ENCODE measurements around the gene CES3.
"Not testable (repeated sequence)": the region's sequence is repeated elsewhere in the genome, so short reads cannot be mapped to it uniquely, and the experiment has no call there.

CES3 gene

GRCh38 chr16:66954097-66954659, 6.9 kb upstream of the CES3 start:
- peak; percentile 76 for DNase-seq (ENCODE audit: low spot score)
- TF ChIP-seq CTCF (IDR thresholded peaks at IDR 0.05; ENCODE audit: borderline replicate concordance, control extremely low read depth, extremely low read depth, insufficient read depth, missing control alignments) = peak; percentile 87
- in situ Hi-C loops (cut with MboI; ENCODE audit: low sequenced_read_pairs, unreplicated experiment) = loop anchor here (25.0 kb wide), 2 partner anchors 208 to 458 kb away; partner anchors contain the start of genes B3GNT9, FBXL8, HSF4 and NOL3

GRCh38 chr16:66955363-66956153, 5.5 kb upstream of the CES3 start:
- in situ Hi-C loops (cut with MboI; ENCODE audit: low sequenced_read_pairs, unreplicated experiment) = loop anchor here (25.0 kb wide), 2 partner anchors 207 to 457 kb away; partner anchors contain the start of genes B3GNT9, FBXL8, HSF4 and NOL3
- DNase-seq (ENCODE audit: low spot score) = not testable (repeated sequence)

GRCh38 chr16:66956154-66956457, 5.0 kb upstream of the CES3 start:
- DNase-seq (ENCODE audit: low spot score) = not testable (repeated sequence)
- in situ Hi-C loops (cut with MboI; ENCODE audit: low sequenced_read_pairs, unreplicated experiment) = loop anchor here (25.0 kb wide), 2 partner anchors 206 to 456 kb away; partner anchors contain the start of genes B3GNT9, FBXL8, HSF4 and NOL3

GRCh38 chr16:66958857-66959703, 2.0 kb upstream of the CES3 start:
- no peak for DNase-seq (ENCODE audit: low spot score)
- no peak for TF ChIP-seq CTCF (IDR thresholded peaks at IDR 0.05; ENCODE audit: borderline replicate concordance, control extremely low read depth, extremely low read depth, insufficient read depth, missing control alignments)
- in situ Hi-C loops (cut with MboI; ENCODE audit: low sequenced_read_pairs, unreplicated experiment) = loop anchor here (25.0 kb wide), 2 partner anchors 203 to 453 kb away; partner anchors contain the start of genes B3GNT9, FBXL8, HSF4 and NOL3

GRCh38 chr16:66959704-66960161, 1.3 kb upstream of the CES3 start:
- DNase-seq (ENCODE audit: low spot score) = no peak
- in situ Hi-C loops (cut with MboI; ENCODE audit: low sequenced_read_pairs, unreplicated experiment) = loop anchor here (25.0 kb wide), 2 partner anchors 203 to 453 kb away; partner anchors contain the start of genes B3GNT9, FBXL8, HSF4 and NOL3
- TF ChIP-seq CTCF (IDR thresholded peaks at IDR 0.05; ENCODE audit: borderline replicate concordance, control extremely low read depth, extremely low read depth, insufficient read depth, missing control alignments) = no peak

GRCh38 chr16:66960270-66960669, 796 bp upstream of the CES3 start:
- in situ Hi-C loops (cut with MboI; ENCODE audit: low sequenced_read_pairs, unreplicated experiment) = loop anchor here (25.0 kb wide), 2 partner anchors 202 to 452 kb away; partner anchors contain the start of genes B3GNT9, FBXL8, HSF4 and NOL3
- TF ChIP-seq CTCF (IDR thresholded peaks at IDR 0.05; ENCODE audit: borderline replicate concordance, control extremely low read depth, extremely low read depth, insufficient read depth, missing control alignments) = no peak
- no peak for DNase-seq (ENCODE audit: low spot score)

- in situ Hi-C loops (cut with MboI; ENCODE audit: low sequenced_read_pairs, unreplicated experiment) = loop anchor here (25.0 kb wide), 2 partner anchors 200 to 450 kb away; partner anchors contain the start of genes B3GNT9, FBXL8, HSF4 and NOL3
- TF ChIP-seq CTCF (IDR thresholded peaks at IDR 0.05; ENCODE audit: borderline replicate concordance, control extremely low read depth, extremely low read depth, insufficient read depth, missing control alignments) = no peak
- peak; percentile 19 for DNase-seq (ENCODE audit: low spot score)
Observed at GRCh38 chr16:66961914-66962313, 848 bp downstream of the CES3 start.
